Ishikawa (cell line): ENCODE results near the gene KRTAP4-1.

Source experiments
- CEBPB ChIP-seq: IDR thresholded peaks from 2 replicates; pipeline ENCODE4 v1.6.1; 2012
- CREB1 ChIP-seq: IDR thresholded peaks from 2 replicates; pipeline ENCODE4 v1.6.1; 2012; ENCODE audit warnings: low read depth
- EGR1 ChIP-seq: IDR thresholded peaks from 2 replicates; pipeline ENCODE4 v1.6.1; 2012
- EP300 ChIP-seq: IDR thresholded peaks from 2 replicates; pipeline ENCODE4 v1.6.1; 2012; ENCODE audit warnings: borderline replicate concordance
- FOXM1 ChIP-seq: IDR thresholded peaks from 2 replicates; pipeline ENCODE4 v1.6.1; 2012; ENCODE audit warnings: low read depth, borderline replicate concordance
- NFIC ChIP-seq: IDR thresholded peaks from 2 replicates; pipeline ENCODE4 v1.6.1; 2012
- RAD21 ChIP-seq: IDR thresholded peaks from 2 replicates; pipeline ENCODE4 v1.6.1; 2012; ENCODE audit warnings: low read depth
- TAF1 ChIP-seq: IDR thresholded peaks from 2 replicates; pipeline ENCODE4 v1.6.1; 2012; ENCODE audit warnings: low read depth, mild to moderate bottlenecking
- TCF12 ChIP-seq: IDR thresholded peaks from 2 replicates; pipeline ENCODE4 v1.6.1; 2012; ENCODE audit warnings: low read depth
- TEAD4 ChIP-seq: IDR thresholded peaks from 2 replicates; pipeline ENCODE4 v1.6.1; 2012
- YY1 ChIP-seq: IDR thresholded peaks from 2 replicates; pipeline ENCODE4 v1.6.1; 2012; ENCODE audit warnings: low read depth
- ZBTB7A ChIP-seq: IDR thresholded peaks from 2 replicates; pipeline ENCODE4 v1.6.1; 2012; ENCODE audit warnings: low read depth
- TF ChIP-seq, protein P1 (sequence below): IDR thresholded peaks from 2 replicates; pipeline ENCODE4 v1.6.1; 2012; ENCODE audit warnings: low read depth, mild to moderate bottlenecking
- TF ChIP-seq, protein P2 (sequence below): IDR thresholded peaks from 2 replicates; pipeline ENCODE4 v1.6.1; 2012
- TF ChIP-seq, protein P3 (sequence below): IDR thresholded peaks from 2 replicates; pipeline ENCODE4 v1.6.1; 2012

KRTAP4-1 gene

DNA sequence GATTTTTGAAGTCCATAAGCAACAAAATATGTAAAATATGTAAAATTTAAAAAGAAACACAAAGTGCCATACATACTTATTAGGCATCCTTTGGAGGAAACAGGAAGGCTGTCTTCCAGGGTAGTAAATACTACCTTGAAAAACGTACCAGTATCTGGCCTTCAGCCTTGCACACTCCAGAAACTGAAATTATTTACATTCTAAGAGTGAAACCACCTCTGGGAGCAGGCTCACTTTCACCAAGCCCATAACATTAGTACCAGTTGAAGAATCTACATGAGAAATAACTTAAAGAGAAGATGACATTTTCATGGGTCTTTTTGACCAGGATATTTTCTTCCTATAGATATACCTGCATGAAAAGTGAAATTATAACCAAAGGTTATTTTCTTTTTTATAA is 11.4 kb upstream of the KRTAP4-1 start:
- TF ChIP-seq, protein P1, sequence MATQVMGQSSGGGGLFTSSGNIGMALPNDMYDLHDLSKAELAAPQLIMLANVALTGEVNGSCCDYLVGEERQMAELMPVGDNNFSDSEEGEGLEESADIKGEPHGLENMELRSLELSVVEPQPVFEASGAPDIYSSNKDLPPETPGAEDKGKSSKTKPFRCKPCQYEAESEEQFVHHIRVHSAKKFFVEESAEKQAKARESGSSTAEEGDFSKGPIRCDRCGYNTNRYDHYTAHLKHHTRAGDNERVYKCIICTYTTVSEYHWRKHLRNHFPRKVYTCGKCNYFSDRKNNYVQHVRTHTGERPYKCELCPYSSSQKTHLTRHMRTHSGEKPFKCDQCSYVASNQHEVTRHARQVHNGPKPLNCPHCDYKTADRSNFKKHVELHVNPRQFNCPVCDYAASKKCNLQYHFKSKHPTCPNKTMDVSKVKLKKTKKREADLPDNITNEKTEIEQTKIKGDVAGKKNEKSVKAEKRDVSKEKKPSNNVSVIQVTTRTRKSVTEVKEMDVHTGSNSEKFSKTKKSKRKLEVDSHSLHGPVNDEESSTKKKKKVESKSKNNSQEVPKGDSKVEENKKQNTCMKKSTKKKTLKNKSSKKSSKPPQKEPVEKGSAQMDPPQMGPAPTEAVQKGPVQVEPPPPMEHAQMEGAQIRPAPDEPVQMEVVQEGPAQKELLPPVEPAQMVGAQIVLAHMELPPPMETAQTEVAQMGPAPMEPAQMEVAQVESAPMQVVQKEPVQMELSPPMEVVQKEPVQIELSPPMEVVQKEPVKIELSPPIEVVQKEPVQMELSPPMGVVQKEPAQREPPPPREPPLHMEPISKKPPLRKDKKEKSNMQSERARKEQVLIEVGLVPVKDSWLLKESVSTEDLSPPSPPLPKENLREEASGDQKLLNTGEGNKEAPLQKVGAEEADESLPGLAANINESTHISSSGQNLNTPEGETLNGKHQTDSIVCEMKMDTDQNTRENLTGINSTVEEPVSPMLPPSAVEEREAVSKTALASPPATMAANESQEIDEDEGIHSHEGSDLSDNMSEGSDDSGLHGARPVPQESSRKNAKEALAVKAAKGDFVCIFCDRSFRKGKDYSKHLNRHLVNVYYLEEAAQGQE: no peak
- TF ChIP-seq EGR1 (no peak), RAD21 (no peak), FOXM1 (no peak), CEBPB (no peak), EP300 (no peak), YY1 (no peak), TEAD4 (no peak), ZBTB7A (no peak)

DNA sequence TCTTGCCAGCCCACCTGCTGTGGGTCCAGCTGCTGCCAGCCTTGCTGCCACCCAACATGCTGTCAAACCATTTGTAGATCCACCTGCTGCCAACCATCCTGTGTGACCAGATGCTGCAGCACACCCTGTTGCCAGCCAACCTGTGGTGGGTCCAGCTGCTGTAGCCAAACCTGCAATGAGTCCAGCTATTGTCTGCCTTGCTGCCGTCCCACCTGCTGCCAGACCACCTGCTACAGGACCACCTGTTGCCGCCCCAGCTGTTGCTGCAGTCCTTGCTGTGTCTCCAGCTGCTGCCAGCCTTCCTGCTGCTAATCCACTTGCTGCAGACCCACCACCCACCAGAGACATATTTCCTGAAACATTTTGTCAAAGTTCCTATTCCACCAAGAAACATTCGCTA is 5.6 kb upstream of the KRTAP4-1 start:
- TF ChIP-seq CEBPB: no peak
- TF ChIP-seq NFIC: no peak
- TF ChIP-seq CREB1: no peak
- TF ChIP-seq ZBTB7A: no peak
- no peak for TF ChIP-seq YY1
- TF ChIP-seq EGR1: no peak
- TF ChIP-seq TEAD4: no peak
- no peak for TF ChIP-seq RAD21
- TF ChIP-seq TCF12: no peak; the same call in 1 of the 2 replicates
- TF ChIP-seq EP300: no peak
- no peak for TF ChIP-seq TAF1
- TF ChIP-seq, protein P2, sequence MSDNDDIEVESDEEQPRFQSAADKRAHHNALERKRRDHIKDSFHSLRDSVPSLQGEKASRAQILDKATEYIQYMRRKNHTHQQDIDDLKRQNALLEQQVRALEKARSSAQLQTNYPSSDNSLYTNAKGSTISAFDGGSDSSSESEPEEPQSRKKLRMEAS: no peak
- no peak for TF ChIP-seq FOXM1
- TF ChIP-seq, protein P1: no peak
- TF ChIP-seq, protein P3, sequence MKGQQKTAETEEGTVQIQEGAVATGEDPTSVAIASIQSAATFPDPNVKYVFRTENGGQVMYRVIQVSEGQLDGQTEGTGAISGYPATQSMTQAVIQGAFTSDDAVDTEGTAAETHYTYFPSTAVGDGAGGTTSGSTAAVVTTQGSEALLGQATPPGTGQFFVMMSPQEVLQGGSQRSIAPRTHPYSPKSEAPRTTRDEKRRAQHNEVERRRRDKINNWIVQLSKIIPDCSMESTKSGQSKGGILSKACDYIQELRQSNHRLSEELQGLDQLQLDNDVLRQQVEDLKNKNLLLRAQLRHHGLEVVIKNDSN: no peak

DNA sequence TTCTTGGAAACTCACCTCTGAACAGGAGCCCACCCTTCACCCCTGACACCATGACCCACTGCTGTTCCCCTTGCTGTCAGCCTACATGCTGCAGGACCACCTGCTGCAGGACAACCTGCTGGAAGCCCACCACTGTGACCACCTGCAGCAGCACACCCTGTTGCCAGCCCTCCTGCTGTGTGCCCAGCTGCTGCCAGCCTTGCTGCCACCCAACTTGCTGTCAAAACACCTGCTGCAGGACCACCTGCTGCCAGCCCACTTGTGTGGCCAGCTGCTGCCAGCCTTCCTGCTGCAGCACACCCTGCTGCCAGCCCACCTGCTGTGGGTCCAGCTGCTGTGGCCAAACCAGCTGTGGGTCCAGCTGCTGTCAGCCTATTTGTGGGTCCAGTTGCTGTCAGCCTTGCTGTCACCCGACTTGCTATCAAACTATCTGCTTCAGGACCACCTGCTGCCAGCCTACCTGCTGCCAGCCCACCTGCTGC is 5.2 kb upstream of the KRTAP4-1 start, which contains the start of gene KRTAP9-1:
Gene KRTAP9-1, plus strand, starts transcription at position 51 of the 482 bp plus-strand sequence. Its CDS starts 0 bp downstream, at position 51.
- peak; percentile 82 for TF ChIP-seq TCF12

DNA sequence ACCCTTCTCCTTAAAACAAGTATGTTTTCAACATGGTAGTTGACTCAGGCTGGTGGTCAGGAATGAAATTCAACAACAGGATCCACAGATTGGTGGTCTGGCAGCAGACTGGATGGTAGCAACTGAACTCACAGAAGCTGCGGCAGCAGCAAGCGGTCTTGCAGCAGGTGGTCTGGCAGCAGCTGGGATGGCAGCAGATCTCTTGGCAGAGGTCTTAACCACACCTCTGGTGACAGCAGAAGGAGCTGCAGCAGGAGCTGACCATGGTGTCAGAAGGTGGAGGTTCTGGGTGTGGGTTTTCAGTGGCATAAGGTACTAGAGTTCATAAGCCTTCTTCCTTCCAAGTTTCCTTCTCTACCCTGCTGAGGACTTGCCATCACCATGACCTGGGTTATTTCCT is 2.2 kb upstream of the KRTAP4-1 start:
- TF ChIP-seq, protein P1: peak; percentile 64
- TF ChIP-seq ZBTB7A: no peak

DNA sequence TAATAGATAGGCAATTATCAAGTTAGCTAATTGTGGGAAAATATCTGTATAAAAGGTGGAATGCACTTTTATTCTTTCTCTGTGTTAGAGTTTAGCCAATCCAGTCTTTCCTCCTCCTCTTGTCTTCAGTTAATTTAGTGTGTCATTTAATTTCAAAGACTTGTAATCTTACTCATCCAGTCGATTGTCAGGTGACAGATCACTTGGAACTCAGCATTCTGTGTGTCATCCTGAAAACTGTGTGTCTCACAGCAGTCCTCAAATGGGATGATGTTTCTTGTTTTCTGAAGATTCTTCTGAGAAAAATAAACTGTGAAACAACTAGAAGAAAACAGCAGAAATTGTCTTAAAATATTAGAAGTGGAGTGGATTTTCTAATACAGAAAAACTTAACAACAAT is 290 bp upstream of the KRTAP4-1 start:
- TF ChIP-seq ZBTB7A (no peak), TAF1 (no peak), YY1 (no peak)

DNA sequence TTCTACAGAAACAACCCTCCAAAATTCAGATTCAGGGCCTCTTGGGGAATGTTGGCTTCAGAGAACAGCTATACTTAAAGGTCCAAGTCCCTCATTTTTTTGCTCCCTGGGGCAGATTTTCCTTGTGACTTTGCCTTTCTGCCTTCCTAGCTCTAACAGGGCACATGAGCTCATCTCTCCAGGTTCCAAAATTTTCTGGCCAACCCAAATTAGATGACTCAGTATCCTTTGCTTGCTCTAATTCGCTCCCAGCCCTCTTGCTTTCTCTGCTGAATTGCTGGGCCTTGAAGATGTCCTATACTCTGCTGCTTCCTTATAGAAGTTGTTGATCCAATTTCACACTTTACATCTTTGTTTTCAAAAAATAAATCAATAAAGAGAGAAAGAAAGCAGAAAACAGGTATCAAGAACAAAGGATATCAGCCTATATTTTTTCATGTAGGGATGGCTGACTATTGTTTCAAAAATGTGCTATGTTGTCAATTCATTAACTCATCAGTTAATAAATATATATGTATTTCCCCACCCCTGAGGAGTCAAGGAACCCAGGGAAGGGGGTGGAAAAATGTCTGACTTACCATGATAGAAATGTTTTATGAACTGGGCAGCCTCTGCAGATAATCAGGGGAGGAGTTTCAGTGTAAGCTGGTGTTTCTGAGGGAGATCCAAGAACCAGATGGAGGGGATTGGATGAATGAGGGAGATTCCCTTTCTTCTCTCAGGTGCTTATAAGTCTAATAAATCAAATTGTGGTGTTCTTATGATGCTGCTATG is 5.7 kb downstream of the KRTAP4-1 start:
- TF ChIP-seq RAD21: no peak
- no peak for TF ChIP-seq ZBTB7A
- no peak for TF ChIP-seq EGR1
- TF ChIP-seq CEBPB: no peak
- TF ChIP-seq, protein P1: no peak
- TF ChIP-seq TCF12: no peak
- TF ChIP-seq CREB1: no peak
- TF ChIP-seq, protein P3: no peak
- TF ChIP-seq NFIC: no peak
- TF ChIP-seq, protein P2: no peak
- no peak for TF ChIP-seq YY1
- TF ChIP-seq EP300: no peak
- no peak for TF ChIP-seq TAF1
- no peak for TF ChIP-seq FOXM1
- no peak for TF ChIP-seq TEAD4
